Body of pancreas (tissue), 4 donors: ENCODE measurements around the gene TTLL11. TPM values are rescaled to one million over a fixed set of nuclear protein-coding genes. Genes with fewer than 3 reads are reported as not detected.

Experiments used
- ATAC-seq: fragments of 150-250 bp; one replicate; pipeline ENCODE4 v1.9.1; 2016
- DNase-seq, 4 donors: peaks; one replicate each; pipeline ENCODE4 v3.0.0-alpha.2; 2019
- H3K27ac ChIP-seq, 4 donors: fragments of 200-600 bp; sonication (generic); 1 replicate in 3 of 4; 2 replicates in 1 of 4; pipeline versions ENCODE4 v1.5.1 to v1.6.1; 2016 to 2019; ENCODE audit warnings: mild to moderate bottlenecking in 1 of 4, mixed read lengths in 1 of 4, moderate library complexity in 1 of 4
- H3K27me3 ChIP-seq, 2 donors: fragments of 200-600 bp; sonication (generic); one replicate each; pipeline ENCODE4 v1.6.0; 2016; ENCODE audit warnings: mild to moderate bottlenecking in 1 of 2
- H3K36me3 ChIP-seq, 2 donors: fragments of 200-600 bp; sonication (generic); replicated peaks in 1 of 2; 2 replicates each; pipeline ENCODE4 v1.5.1; 2016; ENCODE audit warnings: low read depth in 2 of 2; ENCODE audit not compliant: insufficient read depth in 1 of 2
- H3K4me1 ChIP-seq: fragments of 200-600 bp; sonication (generic); one replicate; pipeline ENCODE4 v1.6.0; 2016
- H3K4me3 ChIP-seq, 2 donors: fragments of 200-600 bp; sonication (generic); 1 replicate in 1 of 2; 2 replicates in 1 of 2; pipeline ENCODE4 v1.5.1; 2016 to 2019
- H3K9me3 ChIP-seq, 3 donors: fragments of 200-600 bp; sonication (generic); 1 replicate in 2 of 3; 2 replicates in 1 of 3; pipeline ENCODE4 v1.5.1; 2016
- POLR2A ChIP-seq, 3 donors: fragments of 450-650 bp; IDR thresholded peaks; one replicate each; pipeline ENCODE4 v1.6.1; 2016; ENCODE audit warnings: antibody characterized with exemption in 3 of 3, mild to moderate bottlenecking in 2 of 3
- WGBS, 2 donors: methylation state at CpG; one replicate each; pipeline ENCODE4 v1.1.5; 2017; 5-methylcytosine and 5-hydroxymethylcytosine counted together
- intact Hi-C: fragments of 100-400 bp; cut with DNase I; formaldehyde crosslinking; loops from one replicate; pipeline ENCODE4 v1.15.1; 2023
- total RNA-seq, 2 donors: library from RNA; depleted of rRNA; stranded (reverse); fragments of >200 nt; gene quantifications; one replicate each; pipeline ENCODE4 v1.1.0, GENCODE V29; 2016
- TF ChIP-seq, protein P1 (sequence below), 7 experiments: fragments of 450-650 bp in 4 of 7; fragments of 200-600 bp in 3 of 7; sonication (generic) in 3 of 7; IDR thresholded peaks; one replicate each; pipeline ENCODE4 v1.5.1; 2016 to 2019; ENCODE audit warnings: antibody characterized with exemption in 7 of 7

Gene TTLL11
- total RNA-seq, 2 donors from 2014 or later: 14.5 to 16.8 TPM

DNA sequence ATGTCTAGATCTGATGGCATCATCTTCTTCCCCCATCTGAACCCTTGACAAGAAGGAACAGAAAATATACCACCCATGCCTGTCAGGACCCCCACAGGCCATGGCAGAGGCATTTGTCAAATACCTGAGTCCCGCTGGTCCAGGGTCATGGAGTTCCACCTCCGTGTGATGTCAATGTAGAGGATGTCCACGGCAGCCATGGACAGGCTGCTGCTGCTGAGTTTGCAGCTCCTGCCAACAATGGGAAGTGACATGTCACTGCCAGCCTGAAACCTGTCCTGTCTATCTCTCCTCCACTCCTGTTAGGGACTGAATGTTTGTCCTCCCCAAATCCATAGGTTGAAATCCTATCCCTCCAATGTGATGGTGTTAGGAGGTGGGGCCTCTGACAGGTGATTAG lies 232.9 kb downstream of the TTLL11 start:
- no peak overlapping the region for H3K27ac ChIP-seq
- no peaks in the 10 kb centered on the region for H3K36me3 ChIP-seq
- H3K27me3 ChIP-seq: no peaks in the 10 kb centered on the region
- intact Hi-C loops: no loop called here
- WGBS, 2 donors: 86 to 88% methylated on average over 3 of the region's 3 CpGs
- H3K4me1 ChIP-seq: no peaks in the 10 kb centered on the region
- TF ChIP-seq POLR2A (IDR thresholded peaks at IDR 0.05): no peak
- H3K9me3 ChIP-seq: no peaks in the 10 kb centered on the region
- DNase-seq: no peak
- no peak overlapping the region for H3K4me3 ChIP-seq
- ATAC-seq: no peak

DNA sequence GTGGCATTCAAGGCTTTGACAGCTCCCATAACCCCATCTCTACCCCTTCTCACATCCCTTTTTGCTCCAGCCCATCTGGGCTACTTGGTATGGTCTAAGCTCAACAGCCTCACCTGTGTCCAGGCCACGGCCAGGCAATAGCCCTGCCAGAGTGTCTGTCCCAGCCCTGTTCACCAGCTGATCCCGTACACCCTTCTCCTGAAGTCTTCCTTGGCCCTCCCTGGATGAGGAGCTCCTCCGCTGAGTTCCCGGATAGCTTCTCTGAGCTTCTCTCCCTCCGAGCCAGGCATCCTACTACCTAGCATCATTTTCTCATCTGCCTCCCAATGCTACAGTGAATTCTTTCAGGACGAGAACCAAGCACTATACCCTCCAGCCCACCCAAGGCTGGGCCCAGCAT lies 233.5 kb downstream of the TTLL11 start:
- ATAC-seq (no peak), DNase-seq (no peak)
- Histone ChIP-seq H3K27ac (no peak overlapping the region), H3K4me1 (no peaks in the 10 kb centered on the region), H3K9me3 (no peaks in the 10 kb centered on the region), H3K27me3 (no peaks in the 10 kb centered on the region), H3K36me3 (no peaks in the 10 kb centered on the region), H3K4me3 (no peak overlapping the region)
- intact Hi-C loops: no loop called here
- 81 to 90% methylated on average over 6 of the region's 6 CpGs for WGBS, 2 donors
- no peak for TF ChIP-seq POLR2A (IDR thresholded peaks at IDR 0.05)
- TF ChIP-seq, protein P1, sequence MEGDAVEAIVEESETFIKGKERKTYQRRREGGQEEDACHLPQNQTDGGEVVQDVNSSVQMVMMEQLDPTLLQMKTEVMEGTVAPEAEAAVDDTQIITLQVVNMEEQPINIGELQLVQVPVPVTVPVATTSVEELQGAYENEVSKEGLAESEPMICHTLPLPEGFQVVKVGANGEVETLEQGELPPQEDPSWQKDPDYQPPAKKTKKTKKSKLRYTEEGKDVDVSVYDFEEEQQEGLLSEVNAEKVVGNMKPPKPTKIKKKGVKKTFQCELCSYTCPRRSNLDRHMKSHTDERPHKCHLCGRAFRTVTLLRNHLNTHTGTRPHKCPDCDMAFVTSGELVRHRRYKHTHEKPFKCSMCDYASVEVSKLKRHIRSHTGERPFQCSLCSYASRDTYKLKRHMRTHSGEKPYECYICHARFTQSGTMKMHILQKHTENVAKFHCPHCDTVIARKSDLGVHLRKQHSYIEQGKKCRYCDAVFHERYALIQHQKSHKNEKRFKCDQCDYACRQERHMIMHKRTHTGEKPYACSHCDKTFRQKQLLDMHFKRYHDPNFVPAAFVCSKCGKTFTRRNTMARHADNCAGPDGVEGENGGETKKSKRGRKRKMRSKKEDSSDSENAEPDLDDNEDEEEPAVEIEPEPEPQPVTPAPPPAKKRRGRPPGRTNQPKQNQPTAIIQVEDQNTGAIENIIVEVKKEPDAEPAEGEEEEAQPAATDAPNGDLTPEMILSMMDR (IDR thresholded peaks at IDR 0.05): no peak

- DNase-seq (no peak), ATAC-seq (no peak)
- intact Hi-C loops: no loop called here
- no peak overlapping the region for H3K27ac ChIP-seq
- no peaks in the 10 kb centered on the region for H3K9me3 ChIP-seq
- no peaks in the 10 kb centered on the region for H3K4me1 ChIP-seq
- H3K36me3 ChIP-seq: no peaks in the 10 kb centered on the region
- no peak overlapping the region for H3K4me3 ChIP-seq
- 90 to 100% methylated on average over 8 of the region's 8 CpGs for WGBS, 2 donors
- TF ChIP-seq POLR2A (IDR thresholded peaks at IDR 0.05): no peak
- TF ChIP-seq, protein P1 (IDR thresholded peaks at IDR 0.05): no peak
- no peaks in the 10 kb centered on the region for H3K27me3 ChIP-seq
Measured at GRCh38 chr9:121858788-121859187, 234.3 kb downstream of the TTLL11 start.

GRCh38 chr9:121857928-121858327 lies 235.2 kb downstream of the TTLL11 start:
- DNase-seq (no peak), ATAC-seq (no peak)
- H3K4me1 ChIP-seq: no peaks in the 10 kb centered on the region
- WGBS, 2 donors: 79 to 83% methylated on average over 9 of the region's 9 CpGs
- H3K36me3 ChIP-seq: no peaks in the 10 kb centered on the region
- no peak overlapping the region for H3K27ac ChIP-seq
- no peaks in the 10 kb centered on the region for H3K9me3 ChIP-seq
- no peaks in the 10 kb centered on the region for H3K27me3 ChIP-seq
- H3K4me3 ChIP-seq: no peak overlapping the region
- intact Hi-C loops: no loop called here
- no peak for TF ChIP-seq POLR2A (IDR thresholded peaks at IDR 0.05)
- TF ChIP-seq, protein P1 (IDR thresholded peaks at IDR 0.05): no peak

DNA sequence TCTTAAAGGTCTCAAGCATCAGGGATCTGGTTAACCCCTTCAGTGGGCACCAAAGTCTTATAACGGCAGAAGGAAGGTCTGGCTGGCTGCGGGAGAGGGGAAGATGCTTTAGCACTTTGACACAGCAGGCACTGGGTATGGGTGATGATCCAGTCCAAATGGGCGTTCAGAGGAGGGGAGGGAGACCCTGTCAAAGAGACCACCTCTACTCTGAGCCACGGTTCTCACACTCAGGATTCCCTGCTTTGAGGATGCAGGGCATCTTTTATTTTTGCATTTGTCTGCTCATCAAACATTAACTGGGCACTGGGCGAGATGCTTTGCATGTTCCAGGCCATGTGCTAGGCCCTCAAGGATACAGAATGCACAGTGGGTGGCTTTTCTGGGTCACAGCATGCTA lies 237.6 kb downstream of the TTLL11 start:
- Histone ChIP-seq H3K4me3 (no peak overlapping the region), H3K36me3 (no peaks in the 10 kb centered on the region), H3K9me3 (no peaks in the 10 kb centered on the region), H3K27me3 (no peaks in the 10 kb centered on the region), H3K27ac (no peak overlapping the region), H3K4me1 (no peaks in the 10 kb centered on the region)
- intact Hi-C loops: no loop called here
- no peak for TF ChIP-seq POLR2A (IDR thresholded peaks at IDR 0.05)
- TF ChIP-seq, protein P1 (IDR thresholded peaks at IDR 0.05): no peak
- no peak for DNase-seq
- 65 to 82% methylated on average over 5 of the region's 5 CpGs for WGBS, 2 donors
- no peak for ATAC-seq
